Spleen (tissue), 11 donors: ENCODE data around the gene ESRRB. TPM values are rescaled to one million over a fixed set of nuclear protein-coding genes. Genes with fewer than 3 reads are reported as not detected.

Experiments used
- DNase-seq: peaks from one replicate; pipeline ENCODE4 v3.0.0-alpha.2; 2020
- H3K27ac ChIP-seq, 8 donors: fragments of 200-600 bp; sonication (generic) in 7 of 8; 1 replicate in 4 of 8; 2 replicates in 4 of 8; pipeline versions ENCODE4 v1.5.0 to v1.8.0; 2016 to 2021; ENCODE audit warnings: inconsistent platforms in 4 of 8, mild to moderate bottlenecking in 4 of 8, moderate library complexity in 1 of 8
- H3K27me3 ChIP-seq, 7 donors: fragments of 200-600 bp; sonication (generic) in 6 of 7; replicated peaks in 1 of 7; 1 replicate in 4 of 7; 2 replicates in 3 of 7; pipeline versions ENCODE4 v1.5.0 to v1.8.0; 2016 to 2021; ENCODE audit warnings: inconsistent platforms in 3 of 7, mild to moderate bottlenecking in 1 of 7
- H3K36me3 ChIP-seq, 6 donors: fragments of 200-600 bp; sonication (generic) in 5 of 6; 1 replicate in 4 of 6; 2 replicates in 2 of 6; pipeline versions ENCODE4 v1.5.0 to v1.8.0; 2016 to 2021; ENCODE audit warnings: inconsistent platforms in 2 of 6
- H3K4me1 ChIP-seq, 6 donors: fragments of 200-600 bp; sonication (generic) in 5 of 6; 1 replicate in 3 of 6; 2 replicates in 3 of 6; pipeline versions ENCODE4 v1.5.0 to v1.8.0; 2016 to 2021; ENCODE audit warnings: inconsistent platforms in 3 of 6
- H3K4me3 ChIP-seq, 8 donors: fragments of 200-600 bp; sonication (generic) in 7 of 8; 1 replicate in 4 of 8; 2 replicates in 4 of 8; pipeline versions ENCODE4 v1.5.0 to v1.8.0; 2016 to 2021; ENCODE audit warnings: inconsistent platforms in 4 of 8, mild to moderate bottlenecking in 4 of 8, moderate library complexity in 2 of 8
- H3K9me3 ChIP-seq, 8 donors: fragments of 200-600 bp; sonication (generic) in 7 of 8; 1 replicate in 4 of 8; 2 replicates in 4 of 8; pipeline versions ENCODE4 v1.5.0 to v1.8.0; 2016 to 2021; ENCODE audit warnings: inconsistent platforms in 4 of 8
- CTCF ChIP-seq, 11 experiments: fragments of 200-600 bp in 7 of 11; fragments of 450-650 bp in 4 of 11; sonication (generic) in 4 of 11; IDR thresholded peaks in 8 of 11; conservative IDR thresholded peaks in 3 of 11; 1 replicate in 7 of 11; 2 replicates in 4 of 11; pipeline versions ENCODE4 v1.4.0 to v1.8.0; 2016 to 2021; ENCODE audit warnings: antibody characterized with exemption in 11 of 11, inconsistent platforms in 4 of 11, mild to moderate bottlenecking in 1 of 11
- POLR2A ChIP-seq, 3 donors: fragments of 450-650 bp; IDR thresholded peaks; one replicate each; pipeline ENCODE4 v1.5.1; 2017; ENCODE audit warnings: antibody characterized with exemption in 3 of 3, mild to moderate bottlenecking in 1 of 3
- POLR2AphosphoS5 ChIP-seq, 3 donors: sonication (generic); formaldehyde crosslinking; IDR thresholded peaks; one replicate each; pipeline ENCODE4 v1.5.1; 2017; ENCODE audit warnings: antibody characterized with exemption in 3 of 3
- WGBS, 5 donors: extraction: QIAGEN DNeasy Blood & Tissue Kit in 3 of 5; methylation state at CpG; one replicate each; pipeline versions ENCODE4 v1.1.5 to v1.1.7; 2013 to 2018; 5-methylcytosine and 5-hydroxymethylcytosine counted together
- intact Hi-C: fragments of 100-400 bp; cut with DNase I; formaldehyde crosslinking; loops from one replicate; pipeline ENCODE4 v1.15.0; 2023; ENCODE audit warnings: low total_unique reads
- polyA plus RNA-seq, 3 donors: library from polyadenylated mRNA; stranded (reverse); fragments of 200-250 nt; gene quantifications; one replicate each; pipeline ENCODE4 v1.2.1, GENCODE V29; 2013
- total RNA-seq, 7 donors: library from RNA; depleted of rRNA in 3 of 7; stranded (reverse); fragments of >200 nt in 3 of 7; fragmentation: NEBNext Ultra II Directional in 4 of 7; extraction: Animal tissue kit (Norgen Biotek cat#: 25700) in 4 of 7; gene quantifications; one replicate each; pipeline versions ENCODE4 v1.1.0 to v1.2.1, GENCODE V29; 2016 to 2021
- donor health status: healthy with polysubstance abuse.
- donor health status: DM: no; HTN: no; CAD: no; lungs with moderate emphysema.
- donor health status: DM: no; HTN: no; CAD: no.
- donor health status: Bipolar disorder and iron deficiency.
- donor health status: healthy.
- donor health status: DM: no; HTN: no; CAD: no.
- donor health status: DM: yes; HTN: yes; CAD: no.

The ESRRB gene
- total and polyA plus RNA-seq, 10 donors, result 0.10 to 1.1 (median 0.72) TPM; not detected in 1

- Histone ChIP-seq H3K4me1 (peaks cover 0 to 18% (median 13%) of the 10 kb centered on the region in 6 donors), H3K4me3 (no peak overlapping the region), H3K27me3 (peaks cover 0 to 37% (median 7%) of the 10 kb centered on the region in 7 donors), H3K27ac (no peak overlapping the region), H3K36me3 (no peaks in the 10 kb centered on the region), H3K9me3 (no peaks in the 10 kb centered on the region)
- peak; percentile 41 for DNase-seq
- WGBS, 5 donors, result 44 to 63% (median 47%) methylated on average over 8 of the region's 8 CpGs
- intact Hi-C loops, result no loop called here
- TF ChIP-seq POLR2AphosphoS5 (IDR thresholded peaks at IDR 0.05) (peak in 1 of 3 donors; percentile 61), POLR2A (IDR thresholded peaks at IDR 0.05) (no peak), CTCF (IDR thresholded peaks at IDR 0.05 in 8 of 11, conservative IDR thresholded peaks at IDR 0.05 in 3 of 11) (no peak)
Observed at GRCh38 chr14:76348898-76349297, 27.0 kb upstream of the ESRRB start.

GRCh38 chr14:76349993-76350392 is 25.9 kb upstream of the ESRRB start:
- H3K36me3 ChIP-seq, result no peaks in the 10 kb centered on the region
- intact Hi-C loops, result no loop called here
- TF ChIP-seq CTCF (IDR thresholded peaks at IDR 0.05 in 8 of 11, conservative IDR thresholded peaks at IDR 0.05 in 3 of 11) (no peak), POLR2A (IDR thresholded peaks at IDR 0.05) (no peak), POLR2AphosphoS5 (IDR thresholded peaks at IDR 0.05) (no peak)
- 68 to 78% (median 73%) methylated on average over 4 of the region's 4 CpGs for WGBS, 5 donors
- H3K4me1 ChIP-seq, result peaks cover 0 to 18% (median 13%) of the 10 kb centered on the region in 6 donors
- H3K9me3 ChIP-seq, result no peaks in the 10 kb centered on the region
- H3K27me3 ChIP-seq, result peaks cover 0 to 43% (median 9%) of the 10 kb centered on the region in 7 donors
- no peak for DNase-seq
- no peak overlapping the region for H3K4me3 ChIP-seq
- no peak overlapping the region for H3K27ac ChIP-seq

- TF ChIP-seq POLR2A (IDR thresholded peaks at IDR 0.05), result no peak
- DNase-seq, result peak; percentile 27
- Histone ChIP-seq H3K9me3 (no peaks in the 10 kb centered on the region), H3K27me3 (peaks cover 0 to 48% (median 9%) of the 10 kb centered on the region in 7 donors), H3K36me3 (no peaks in the 10 kb centered on the region), H3K27ac (no peak overlapping the region), H3K4me1 (peaks cover 0 to 18% (median 13%) of the 10 kb centered on the region in 6 donors), H3K4me3 (no peak overlapping the region)
- intact Hi-C loops, result no loop called here
- 89 to 95% (median 90%) methylated on average over 3 to 5 of the region's 5 CpGs for WGBS, 5 donors
Observed at GRCh38 chr14:76350671-76351070, 25.3 kb upstream of the ESRRB start.

GRCh38 chr14:76351941-76352340 is 24.0 kb upstream of the ESRRB start:
- TF ChIP-seq CTCF (IDR thresholded peaks at IDR 0.05 in 8 of 11, conservative IDR thresholded peaks at IDR 0.05 in 3 of 11) (no peak), POLR2A (IDR thresholded peaks at IDR 0.05) (no peak), POLR2AphosphoS5 (IDR thresholded peaks at IDR 0.05) (no peak)
- peaks cover 0 to 59% (median 9%) of the 10 kb centered on the region in 7 donors for H3K27me3 ChIP-seq
- H3K4me1 ChIP-seq, result peaks cover 0 to 18% (median 13%) of the 10 kb centered on the region in 6 donors
- H3K36me3 ChIP-seq, result no peaks in the 10 kb centered on the region
- intact Hi-C loops, result loop anchor here (2.0 kb wide), 1 partner anchor 301 kb away; no protein-coding TSS in a partner anchor
- H3K27ac ChIP-seq, result no peak overlapping the region
- DNase-seq, result no peak
- WGBS, 5 donors, result 75 to 97% (median 85%) methylated on average over 4 to 5 of the region's 5 CpGs
- no peaks in the 10 kb centered on the region for H3K9me3 ChIP-seq
- H3K4me3 ChIP-seq, result no peak overlapping the region
